ENCODE results near the gene MRAS.

The MRAS gene

DNA sequence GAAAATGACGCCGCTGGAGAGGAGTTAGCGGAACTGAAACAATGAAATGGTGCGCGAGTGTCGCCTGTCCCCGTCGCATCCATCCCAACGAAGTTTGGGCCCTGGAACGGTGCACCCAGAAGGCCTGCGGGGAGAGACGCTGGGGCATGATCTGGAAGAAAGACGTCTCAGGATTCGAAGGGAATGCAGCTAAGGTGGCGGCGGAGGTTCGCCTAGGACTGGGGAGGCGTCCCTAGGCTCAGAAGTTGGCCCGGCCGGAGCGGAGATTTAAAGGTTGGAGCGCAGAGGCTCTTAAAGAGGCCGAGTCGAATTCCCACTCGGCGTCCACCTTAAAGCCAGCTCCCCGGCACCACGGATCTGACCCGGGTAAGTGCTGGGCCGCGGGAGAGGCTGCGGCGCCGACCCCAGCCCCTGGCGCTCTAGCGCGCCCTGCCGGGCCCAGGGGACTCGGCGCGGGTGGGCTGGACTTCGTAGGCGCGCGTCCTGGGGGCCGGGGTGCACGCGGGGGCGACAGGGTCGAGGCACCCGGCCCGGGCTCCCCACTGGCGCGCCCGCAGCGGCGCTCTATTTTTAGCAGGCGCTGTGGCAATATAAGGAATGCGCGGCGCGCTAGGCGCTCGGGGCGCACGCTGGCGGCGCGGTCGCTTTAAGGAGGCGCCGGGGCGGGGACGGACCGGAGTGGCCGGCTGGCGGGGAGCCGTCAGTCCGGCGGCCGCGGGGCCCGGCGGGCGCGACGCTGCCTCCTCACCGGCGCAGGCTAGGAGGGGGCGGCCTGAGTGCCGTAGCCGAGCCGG is at the start of gene MRAS:
MRAS (plus strand) TSS at position 620 of the 794 bp plus-strand sequence. CDS start 24,305 bp downstream, outside the sequence.
- peak in 1 of 3 experiments; percentile 28 for DNase-seq (ENCODE audit: low read depth in 3 of 3)

DNA sequence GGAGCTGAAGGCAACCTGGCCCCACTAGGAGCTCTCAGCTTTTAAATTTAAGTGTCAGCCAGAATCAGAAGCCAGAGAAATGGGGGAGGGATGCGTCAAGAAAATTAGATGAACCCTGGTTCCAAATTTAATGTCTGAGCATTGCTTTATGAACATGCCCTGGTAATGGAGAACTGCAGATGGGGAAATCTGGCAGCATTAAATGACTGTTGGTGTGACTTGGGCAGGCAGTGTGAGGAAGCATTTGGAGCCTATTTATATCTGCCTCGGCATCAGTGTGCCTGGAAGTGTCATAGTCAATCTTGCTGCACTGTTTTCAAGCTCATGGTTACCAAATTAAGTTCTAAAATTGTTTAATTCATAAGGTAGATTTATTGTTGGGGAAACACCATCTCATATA is 47.7 kb upstream of the MRAS start:
- no peak for DNase-seq (ENCODE audit: low read depth in 3 of 3)

DNA sequence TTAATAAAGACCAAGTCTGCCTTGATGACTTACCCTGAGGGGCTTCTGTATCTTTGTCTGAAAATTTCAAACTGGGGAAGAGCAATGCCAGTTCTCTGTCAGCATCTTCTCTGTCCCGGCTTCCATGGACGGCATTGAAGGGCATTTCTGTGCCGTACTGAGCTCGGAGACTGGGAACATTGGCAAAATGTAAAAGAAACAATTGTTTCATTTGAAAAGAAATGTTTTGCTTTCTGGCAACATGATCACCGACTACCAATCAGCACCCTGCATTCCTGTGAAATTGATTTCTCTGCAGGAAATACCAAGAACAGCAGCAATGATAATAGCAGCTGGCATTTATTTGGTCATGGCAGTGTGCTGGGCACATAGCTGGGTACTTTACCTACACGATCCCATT is 44.9 kb upstream of the MRAS start:
- no peak for DNase-seq (ENCODE audit: low read depth in 3 of 3)

DNA sequence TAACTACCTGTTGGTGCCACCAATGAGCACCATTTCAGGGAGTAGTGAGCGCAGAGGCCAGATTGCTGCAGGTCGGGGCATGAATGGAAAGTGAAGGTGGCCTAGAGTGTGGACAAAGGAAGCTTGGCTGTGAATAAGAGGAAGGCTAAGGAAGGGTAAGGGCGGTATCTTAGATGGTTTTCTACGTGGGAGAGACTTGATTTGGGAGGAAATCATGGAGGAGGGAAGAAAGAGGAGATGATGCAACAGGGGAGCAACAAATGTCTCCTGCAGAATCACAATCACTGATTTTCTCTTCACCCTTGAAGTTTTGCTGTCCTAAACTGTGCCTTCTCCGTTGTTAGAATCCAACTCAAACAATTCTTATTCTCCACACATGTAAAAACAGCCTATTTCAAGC is 40.5 kb upstream of the MRAS start:
- no peak for DNase-seq (ENCODE audit: low read depth in 3 of 3)

DNA sequence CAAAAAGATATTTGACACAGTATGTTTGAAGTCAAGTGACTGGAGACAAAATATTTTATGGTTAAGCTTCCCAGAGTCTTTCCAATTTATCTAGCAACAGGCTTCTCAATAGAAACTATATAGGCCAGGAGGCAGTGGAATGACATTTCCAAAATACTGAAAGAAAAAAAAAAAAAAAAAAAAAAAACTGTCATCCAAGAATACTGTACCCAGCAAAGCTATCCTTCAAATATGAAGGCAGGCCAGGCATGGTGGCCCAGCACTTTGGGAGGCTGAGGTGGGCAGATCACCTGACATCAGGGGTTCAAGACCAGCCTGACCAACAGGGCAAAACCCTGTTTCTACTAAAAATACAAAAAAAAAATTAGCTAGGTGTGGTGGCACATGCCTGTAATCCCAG is 39.6 kb upstream of the MRAS start:
- no peak for DNase-seq (ENCODE audit: low read depth in 3 of 3)

DNA sequence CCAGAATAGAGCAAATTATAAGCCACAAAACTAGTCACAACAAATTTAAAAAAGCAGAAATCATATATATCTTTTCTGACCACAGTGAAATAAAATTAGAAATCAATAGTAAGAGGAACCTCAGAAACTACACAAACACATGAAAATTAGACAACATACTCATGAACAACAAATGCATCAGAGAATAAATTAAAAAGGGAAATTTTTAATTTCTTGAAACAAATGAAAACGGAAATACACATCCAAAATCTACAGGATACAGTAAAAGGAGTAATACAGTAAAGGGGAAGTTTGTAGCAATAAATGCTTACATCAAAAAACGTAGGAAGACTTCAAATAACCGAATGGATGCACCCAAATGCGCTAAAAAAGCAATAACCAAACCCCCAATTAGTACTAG is 37.9 kb upstream of the MRAS start:
- DNase-seq (ENCODE audit: low read depth in 3 of 3): no peak

DNA sequence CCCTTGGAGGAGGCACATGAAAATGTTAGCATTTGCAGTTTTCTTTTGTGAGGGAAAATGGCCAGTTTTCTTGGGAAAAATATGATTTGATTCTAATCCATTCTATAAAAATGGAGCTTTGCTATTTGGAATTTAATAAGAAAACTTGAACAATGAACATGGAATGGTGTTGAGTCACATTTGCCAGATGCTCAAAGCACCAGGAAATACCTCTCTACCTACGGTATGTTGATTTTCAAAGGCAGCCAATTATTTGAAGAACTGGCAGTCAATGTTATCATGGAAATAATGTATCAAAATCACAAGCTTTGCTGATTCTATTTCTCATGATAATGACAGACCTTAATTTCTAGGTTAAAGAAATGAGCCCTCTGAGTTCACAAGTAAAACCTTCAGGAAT is 33.6 kb upstream of the MRAS start:
- no peak for DNase-seq (ENCODE audit: low read depth in 3 of 3)

DNA sequence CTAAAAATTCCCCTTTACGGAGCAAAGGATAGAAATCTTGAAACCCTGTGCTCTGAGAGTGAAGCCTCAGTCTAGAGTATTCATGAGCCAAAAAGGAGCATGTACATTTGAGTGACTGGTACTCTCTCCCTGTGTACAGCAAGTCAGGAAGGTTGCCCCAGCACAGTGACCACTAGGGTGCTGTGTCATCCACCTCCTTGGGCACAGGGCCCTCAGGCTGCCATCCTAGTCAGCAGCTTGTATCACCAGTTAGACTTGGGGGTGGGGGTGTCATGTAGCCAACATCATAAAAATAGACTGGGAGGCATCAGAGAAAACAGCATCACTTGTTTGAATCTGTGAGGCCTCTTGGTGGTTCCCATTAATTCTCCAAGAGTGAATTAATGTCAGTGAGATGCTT is 30.7 kb upstream of the MRAS start:
- DNase-seq (ENCODE audit: low read depth in 3 of 3): no peak

DNA sequence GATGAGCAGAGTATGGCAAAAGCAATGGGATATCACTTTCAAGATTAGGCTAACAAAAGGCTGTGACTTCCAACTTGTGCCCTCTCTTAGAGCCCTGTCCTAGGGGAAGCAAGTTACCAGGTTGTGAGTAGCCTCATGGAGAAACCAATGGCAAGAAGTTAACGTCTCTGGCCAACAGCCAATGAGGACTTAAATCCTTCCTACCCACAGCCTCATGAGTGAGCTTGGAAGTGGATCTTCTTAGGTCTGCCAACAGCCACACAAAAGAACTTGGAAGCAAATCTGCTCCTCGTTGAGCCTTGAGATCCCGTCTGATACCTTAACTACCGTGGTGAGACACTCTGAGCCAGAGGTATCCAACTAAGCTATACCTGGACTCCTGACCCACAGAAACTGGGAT is 24.4 kb upstream of the MRAS start:
- no peak for DNase-seq (ENCODE audit: low read depth in 3 of 3)

DNA sequence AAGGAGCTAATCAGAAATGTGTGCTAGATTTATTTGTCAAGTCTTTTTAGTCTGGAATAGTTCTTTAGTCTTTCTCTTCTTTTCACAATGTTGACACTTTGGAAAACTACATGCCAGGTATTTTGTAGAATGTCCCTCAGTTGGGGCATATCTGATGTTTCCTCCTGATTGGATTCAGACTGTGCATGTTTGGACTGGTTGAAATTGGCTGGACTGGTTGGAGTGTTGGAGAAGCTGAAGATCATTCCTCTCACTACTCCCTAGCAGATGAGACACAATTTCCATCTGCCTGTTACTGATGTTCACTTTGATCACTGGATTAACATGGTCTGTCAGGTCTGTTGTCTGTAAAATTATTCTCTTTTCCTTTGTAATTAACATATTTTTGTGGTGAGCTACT is 22.4 kb upstream of the MRAS start:
- DNase-seq (ENCODE audit: low read depth in 3 of 3): no peak

DNA sequence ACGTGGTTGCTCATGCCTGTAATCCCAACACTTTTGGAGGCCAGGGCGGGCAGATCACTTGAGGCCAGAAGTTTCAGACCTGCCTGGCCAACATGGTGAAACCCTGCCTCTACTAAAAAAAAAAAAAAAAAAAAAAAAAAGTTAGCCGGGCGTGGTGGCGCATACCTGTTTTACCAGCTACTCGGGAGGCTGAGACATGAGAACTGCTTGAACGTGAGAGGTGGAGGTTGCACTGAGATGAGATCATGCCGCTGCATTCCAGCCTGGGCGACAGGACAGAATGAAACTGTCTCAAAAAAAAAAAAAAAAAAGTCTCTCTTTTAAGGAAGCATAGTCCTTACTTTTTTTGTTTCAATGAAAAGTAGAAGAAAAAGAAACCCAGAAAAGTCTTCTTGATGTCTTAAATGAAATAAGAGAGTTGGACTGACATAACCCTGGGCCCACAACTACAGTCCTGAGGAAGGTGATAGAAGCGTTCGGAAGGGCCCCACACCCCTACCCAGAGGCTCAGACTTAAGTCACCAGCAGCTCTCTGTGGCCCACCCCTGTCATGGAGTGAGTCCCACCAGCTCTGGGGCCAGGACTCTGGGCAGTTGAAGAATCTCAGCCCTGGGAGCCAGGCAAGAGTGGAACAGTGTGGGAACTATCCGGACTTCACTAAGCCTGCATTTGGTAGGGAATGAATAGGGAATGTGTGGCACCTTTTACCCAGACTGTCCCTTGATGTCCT is 21.3 kb upstream of the MRAS start:
- no peak for DNase-seq (ENCODE audit: low read depth in 3 of 3)

DNA sequence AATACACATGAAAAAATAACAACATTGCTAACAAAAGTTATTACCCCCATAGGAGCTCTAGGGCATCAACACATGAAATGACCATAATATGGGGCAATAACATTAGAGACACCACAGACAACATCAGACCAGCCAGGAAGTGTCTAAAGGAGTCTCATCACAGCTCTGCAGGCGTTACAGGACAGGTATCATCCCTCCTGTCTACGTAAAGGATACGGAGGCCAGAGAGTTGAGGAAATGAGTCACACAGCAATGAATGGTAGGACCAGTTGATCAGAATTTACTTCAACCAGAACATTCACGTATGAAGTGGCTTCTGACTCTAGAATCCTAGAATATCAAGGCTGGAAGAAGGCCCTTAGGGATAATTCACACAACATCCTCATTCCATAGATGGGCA is 20.5 kb upstream of the MRAS start:
- DNase-seq (ENCODE audit: low read depth in 3 of 3): no peak

DNA sequence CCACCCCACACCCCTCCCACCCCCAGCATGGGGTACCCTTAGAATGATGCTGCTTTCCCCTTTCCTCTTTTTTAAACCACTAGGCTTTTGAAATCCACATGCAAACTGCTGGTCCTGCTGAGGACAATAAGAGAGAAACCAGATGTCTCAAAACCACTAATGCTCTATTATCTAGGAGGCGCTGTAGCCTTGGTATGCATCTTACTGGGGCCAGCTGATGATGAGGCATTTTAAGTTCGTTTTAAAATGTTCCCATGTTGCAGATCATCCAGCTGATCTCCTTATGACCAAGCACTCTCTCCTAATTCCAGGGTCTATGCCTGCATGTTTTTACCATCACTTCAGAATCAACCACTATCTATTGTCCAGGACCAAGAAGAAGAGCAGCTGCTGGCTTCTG is 20.0 kb upstream of the MRAS start:
- DNase-seq (ENCODE audit: low read depth in 3 of 3): no peak

DNA sequence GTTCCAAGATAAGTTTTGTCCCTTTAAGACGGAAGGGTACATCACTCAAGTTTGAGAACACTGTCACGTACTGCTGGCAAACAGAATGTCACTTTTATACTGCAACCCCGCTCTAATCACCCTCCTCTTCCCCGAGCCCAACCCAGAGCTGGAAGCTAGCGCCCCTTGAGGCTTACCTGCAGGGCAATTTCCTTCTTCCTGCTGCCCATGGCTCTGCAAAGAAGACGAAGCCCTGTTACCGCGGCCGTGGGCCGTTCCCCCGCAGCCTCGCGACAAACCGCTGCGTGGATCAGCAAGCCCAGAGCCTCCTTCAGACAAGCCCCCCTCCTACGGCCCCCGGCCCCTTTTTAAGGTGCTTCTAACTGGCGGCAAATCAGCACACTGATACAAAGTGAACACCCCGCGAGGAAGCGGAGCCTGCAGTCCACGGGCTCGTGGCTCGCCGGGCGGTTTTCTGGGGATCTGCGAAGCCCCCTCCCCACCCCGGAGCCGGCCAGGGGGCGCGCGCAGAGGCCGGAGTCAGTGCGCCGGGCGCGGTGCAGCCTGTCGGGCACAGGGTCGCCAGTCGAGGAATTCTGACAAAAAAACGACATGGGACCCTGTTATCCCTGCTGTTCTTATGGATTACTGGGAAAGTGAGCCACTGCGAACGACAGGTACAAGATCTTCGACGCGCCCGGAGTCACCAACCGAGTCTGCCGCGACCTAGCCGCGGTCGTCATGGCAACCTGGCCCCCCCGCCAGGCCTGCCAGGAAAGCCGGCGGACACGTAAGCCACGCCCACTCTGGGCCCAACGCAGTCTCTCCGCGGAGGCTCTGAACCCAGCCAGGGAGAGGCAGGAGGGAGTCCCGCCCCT is 19.0 kb upstream of the MRAS start, which contains the start of gene NME9:
NME9 (minus strand) TSS at position 725 of the 857 bp plus-strand sequence; CDS start at position 209, 516 bp downstream.
- peak; percentile 72 to 87 (median 79) for DNase-seq (ENCODE audit: low read depth in 3 of 3)

DNA sequence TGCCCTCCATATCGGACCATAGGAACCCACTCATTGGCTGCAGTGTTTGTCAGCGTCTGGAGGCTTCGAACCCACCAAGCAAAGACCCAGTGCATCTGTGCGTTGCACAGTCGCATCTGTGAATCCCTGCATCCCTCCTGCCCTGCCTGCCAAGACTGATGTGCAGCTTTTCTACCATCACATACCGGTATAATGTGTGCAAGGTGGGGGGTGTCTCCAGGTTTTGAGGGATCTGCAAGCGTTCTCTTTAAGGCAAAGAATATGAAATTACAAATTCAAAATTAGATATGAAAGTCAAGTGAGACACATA is 18.4 kb upstream of the MRAS start:
- DNase-seq (ENCODE audit: low read depth in 3 of 3): no peak

DNA sequence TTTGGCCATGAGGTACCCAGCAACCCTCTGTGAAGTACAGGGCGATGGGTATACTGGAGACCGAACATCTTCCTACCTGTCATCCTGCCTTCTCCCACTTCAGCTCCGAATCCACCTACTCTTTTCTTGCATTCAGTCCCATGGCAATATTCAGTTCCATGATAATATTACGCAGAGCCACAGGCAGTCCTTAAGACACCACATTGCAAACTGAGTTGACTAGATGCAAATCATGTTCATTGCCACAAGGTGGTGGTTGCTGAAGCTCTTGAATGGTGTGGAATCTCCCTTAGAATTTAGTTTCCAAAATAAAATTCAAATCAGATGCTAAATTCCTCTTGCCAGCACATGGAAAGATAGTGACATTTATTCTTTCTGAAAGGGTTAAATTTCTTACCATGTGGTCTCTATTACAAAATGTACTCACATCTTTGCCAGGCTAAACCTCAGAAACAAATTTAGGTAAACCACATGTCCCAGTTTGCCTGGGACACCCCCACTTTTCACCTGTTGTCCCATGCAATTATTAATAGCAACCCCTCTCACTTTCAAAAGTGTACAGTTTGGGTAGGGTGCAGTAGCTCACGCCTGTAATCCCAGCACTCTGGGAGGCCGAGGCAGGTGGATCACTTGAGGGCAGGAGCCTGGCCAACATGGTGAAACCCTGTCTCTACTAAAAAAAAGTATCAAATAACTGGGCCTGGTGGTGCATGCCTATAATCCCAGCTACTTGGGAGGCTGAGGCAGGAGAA is 17.1 kb upstream of the MRAS start:
- DNase-seq (ENCODE audit: low read depth in 3 of 3): no peak

DNA sequence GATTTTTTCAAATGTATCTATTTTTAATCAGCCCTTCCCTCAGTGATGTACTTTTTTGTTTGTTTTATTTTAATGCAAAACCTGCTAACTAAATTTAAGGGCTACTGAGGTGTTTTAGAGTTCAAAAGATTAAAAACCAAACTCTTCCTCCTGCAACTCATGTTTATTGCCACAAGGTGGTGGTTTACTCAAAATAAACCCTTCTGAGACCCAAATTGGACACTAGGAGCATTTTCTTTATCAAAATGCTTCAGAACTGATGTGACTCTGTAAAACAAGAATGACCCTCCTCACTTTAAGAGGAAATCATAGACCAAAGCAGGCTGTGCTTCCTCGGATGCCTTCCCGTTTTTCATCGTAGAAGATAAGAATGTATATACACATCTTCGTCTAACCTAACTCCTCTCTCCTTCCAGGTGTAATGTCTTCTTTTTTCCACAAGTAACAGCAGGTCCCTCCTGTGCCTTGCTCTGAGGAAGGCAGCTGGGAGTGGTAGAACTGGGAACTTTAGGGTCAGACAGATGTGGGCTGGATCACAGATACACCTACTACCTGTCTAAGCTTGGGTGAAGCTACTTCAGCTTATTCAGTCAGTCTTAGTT is 15.8 kb upstream of the MRAS start:
- no peak for DNase-seq (ENCODE audit: low read depth in 3 of 3)

DNA sequence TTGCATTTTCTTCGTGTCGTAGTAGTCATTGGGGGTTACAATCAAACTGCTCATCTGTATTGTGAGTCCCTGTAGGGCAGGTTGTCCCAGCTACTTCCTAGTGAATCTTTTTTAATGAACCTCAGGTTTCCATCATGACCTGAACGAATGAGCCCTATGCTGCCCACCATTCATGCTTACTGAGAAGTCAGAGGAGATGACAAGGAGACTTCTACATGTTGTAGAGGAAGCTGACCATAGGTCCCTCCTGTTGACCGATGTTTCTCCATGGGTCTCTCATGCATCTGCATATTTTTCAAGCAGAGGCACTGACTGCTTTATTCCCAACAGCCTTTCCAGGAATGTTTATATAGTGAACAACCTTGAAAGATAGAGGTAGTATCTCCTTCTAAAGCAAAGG is 13.8 kb upstream of the MRAS start:
- DNase-seq (ENCODE audit: low read depth in 3 of 3): no peak

DNA sequence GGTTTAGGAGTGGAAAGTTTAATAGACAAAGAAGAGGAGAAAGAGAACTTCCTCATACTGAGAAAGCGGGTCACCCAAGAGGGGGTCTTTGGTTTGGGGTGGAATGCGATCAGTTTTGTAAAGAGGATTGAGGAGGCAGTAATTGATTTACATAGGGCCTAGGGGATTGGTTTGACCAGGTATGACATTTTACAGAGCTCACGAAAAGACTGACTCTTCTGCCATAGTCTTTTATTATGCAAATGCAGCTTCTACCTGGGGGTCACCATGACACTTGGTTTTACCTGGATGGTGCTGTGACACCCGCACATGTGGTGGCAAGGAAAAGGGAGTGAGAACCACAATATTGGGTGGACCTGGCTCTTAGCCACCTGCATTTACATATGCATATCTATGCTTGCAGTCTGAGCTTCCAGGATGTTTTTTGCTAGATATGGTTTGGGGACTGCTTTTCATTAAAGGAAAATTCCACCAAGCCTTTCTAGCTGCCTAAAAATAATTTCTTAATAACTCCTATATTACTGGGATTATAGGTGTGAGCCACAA is 11.9 kb upstream of the MRAS start:
- no peak for DNase-seq (ENCODE audit: low read depth in 3 of 3)

DNA sequence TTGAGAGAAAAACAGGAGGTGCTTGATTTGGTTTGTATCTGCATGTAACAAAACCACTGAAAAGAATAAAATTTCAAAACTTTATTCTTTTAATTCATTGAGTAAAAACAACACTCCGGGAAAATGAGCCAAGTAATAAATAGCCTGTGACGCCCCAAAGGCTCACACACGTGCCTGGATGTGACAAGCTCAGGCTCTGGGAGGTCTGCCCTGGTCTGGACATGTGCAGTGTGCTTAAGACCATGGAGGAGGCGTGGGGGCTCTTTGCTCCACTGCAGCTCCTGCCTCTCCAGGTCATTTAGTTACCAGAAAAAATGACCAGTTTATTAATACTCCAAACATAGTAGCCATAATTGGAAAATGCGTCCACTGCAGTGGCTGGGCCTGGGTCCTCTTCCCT is 10.1 kb upstream of the MRAS start:
- DNase-seq (ENCODE audit: low read depth in 3 of 3): no peak

DNA sequence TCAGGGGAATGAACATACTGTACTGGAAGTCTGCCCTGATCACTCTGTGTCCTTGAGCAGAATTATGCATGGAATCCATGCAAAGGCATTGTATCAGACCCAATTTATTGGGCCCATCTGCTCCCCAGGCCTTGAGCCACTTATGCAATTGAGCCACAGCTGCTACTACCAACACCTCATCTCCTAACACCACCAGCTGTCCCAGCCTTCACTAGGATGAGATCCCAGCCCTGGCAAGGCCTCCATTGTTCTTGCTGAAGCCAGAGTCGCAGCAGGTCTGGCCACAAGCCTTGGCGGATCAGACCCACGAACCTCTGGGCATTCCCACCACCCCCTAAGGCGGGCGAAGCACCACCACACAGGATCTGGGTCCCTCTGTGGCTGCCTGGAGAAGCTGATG is 9.6 kb upstream of the MRAS start:
- DNase-seq (ENCODE audit: low read depth in 3 of 3): no peak
